ENCODE data around the gene HAUS8.
A peak's percentile ranks its signal among the peaks of the same experiment; 100 is the strongest.
"Not testable (repeated sequence)": the region's sequence is repeated elsewhere in the genome, so short reads cannot be mapped to it uniquely, and the experiment has no call there.

HAUS8 gene, protein sequence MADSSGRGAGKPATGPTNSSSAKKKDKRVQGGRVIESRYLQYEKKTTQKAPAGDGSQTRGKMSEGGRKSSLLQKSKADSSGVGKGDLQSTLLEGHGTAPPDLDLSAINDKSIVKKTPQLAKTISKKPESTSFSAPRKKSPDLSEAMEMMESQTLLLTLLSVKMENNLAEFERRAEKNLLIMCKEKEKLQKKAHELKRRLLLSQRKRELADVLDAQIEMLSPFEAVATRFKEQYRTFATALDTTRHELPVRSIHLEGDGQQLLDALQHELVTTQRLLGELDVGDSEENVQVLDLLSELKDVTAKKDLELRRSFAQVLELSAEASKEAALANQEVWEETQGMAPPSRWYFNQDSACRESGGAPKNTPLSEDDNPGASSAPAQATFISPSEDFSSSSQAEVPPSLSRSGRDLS

DNA sequence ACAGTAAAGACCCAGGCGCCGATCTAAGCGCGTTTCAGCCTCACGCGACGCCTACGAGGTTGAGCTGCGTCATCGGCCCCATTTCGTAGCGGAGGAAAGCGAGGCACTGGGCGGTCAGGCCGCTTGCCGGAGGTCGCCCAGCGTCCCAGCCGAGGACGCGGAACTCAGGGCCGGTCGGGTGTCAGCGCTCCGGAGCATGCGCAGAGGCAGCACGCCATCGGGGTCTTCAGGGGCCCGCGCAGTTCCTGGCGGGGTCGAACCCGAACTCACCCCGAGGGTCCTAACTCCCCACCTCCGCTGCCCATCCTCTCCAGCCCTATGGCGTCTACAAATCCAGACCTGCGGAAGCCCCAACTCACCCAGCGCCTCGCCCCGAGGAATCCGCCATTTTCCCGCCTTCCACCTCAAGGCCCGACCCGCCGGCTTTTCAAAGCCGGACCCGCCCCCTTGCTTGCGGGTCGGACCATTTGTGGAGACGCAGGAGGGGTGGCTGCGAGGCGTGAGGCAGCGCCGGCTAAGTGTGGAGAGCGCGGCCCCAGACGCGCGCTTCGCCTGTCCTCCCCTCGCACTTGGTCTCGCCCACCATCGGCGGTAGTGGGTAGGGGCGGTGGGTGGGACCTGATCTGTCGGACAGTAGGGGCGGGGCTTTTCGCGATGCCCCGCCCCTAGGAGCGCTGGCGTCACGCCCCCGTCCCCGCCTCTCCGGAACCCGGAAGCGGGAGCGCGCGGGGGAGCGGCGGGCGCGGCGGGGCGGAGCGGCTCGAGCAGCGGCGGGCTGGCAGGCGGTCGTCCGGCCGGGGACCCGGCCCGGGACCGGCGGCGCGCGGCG lies at the start of gene HAUS8, which contains the start of gene MYO9B:
Gene HAUS8 (minus strand): TSS at position 418 of the 829 bp plus-strand sequence. CDS start 30 bp downstream, at position 388.
Gene MYO9B (plus strand): TSS at position 743 of the 829 bp plus-strand sequence. CDS start 25,941 bp downstream, outside the sequence.
- DNase-seq, result peak; percentile 90

DNA sequence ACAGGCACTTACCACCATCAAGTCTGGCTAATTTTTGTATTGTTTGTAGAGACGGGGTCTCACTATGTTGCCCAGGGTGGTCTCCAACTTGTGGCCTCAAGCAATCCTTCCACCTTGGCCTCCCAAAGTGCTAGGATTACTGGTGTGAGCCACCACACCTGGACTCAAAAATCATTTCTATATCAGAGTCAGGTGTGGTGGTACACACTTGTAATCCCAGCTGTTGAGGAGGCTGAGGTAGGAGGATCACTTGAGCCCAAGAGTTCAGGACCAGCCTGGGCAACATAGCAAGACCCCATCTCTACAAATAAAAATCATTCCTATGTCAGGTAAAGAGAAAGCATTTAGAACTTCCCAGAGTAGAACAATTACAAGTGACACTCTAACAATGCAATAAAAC lies 48.8 kb upstream of the HAUS8 start:
- no peak for DNase-seq

DNA sequence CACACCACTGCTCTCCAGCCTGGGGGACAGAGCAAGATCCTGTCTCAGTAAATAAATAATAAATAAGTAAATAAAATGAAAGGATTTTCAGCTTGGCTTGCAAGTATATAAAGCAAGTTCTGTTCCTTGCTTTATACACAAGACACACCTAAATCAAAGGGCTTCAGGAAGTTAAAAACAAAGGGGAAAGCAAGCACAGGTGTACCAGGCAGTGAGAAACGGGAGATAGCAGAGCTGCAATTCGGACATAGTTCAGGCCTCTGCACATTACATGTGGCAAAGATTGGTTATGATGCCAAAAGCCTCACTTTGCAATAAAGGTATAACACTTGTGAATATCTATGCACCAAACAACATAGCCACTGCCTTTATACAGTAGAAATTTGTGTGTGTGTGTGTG lies 47.8 kb upstream of the HAUS8 start:
- DNase-seq, result no peak

DNA sequence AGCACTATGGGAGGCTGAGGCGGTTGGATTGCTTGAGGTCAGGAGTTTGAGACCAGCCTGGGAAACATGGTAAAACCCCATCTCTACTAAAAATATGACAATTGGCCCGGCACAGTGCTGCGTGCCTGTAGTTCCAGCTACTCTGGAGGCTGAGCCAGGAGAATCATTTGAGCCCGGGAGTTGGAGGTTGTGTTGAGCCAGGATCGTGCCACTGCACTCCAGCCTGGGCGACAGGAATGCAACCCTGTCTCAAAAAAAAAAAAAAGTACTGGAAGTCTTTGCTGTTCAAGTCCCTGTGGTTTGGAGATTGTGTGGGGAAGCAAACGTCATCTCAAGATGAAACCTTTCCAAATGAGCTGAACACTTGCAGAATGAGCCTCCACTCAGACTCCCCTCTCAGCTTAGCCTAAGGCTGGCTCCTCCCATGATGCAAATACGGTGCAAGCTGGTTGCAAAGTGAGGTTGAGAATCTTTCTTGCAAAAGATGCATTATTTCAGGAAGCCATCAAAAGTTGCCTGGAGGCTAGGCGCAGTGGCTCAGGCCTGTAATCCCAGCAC lies 46.6 kb upstream of the HAUS8 start:
- no peak for DNase-seq

DNA sequence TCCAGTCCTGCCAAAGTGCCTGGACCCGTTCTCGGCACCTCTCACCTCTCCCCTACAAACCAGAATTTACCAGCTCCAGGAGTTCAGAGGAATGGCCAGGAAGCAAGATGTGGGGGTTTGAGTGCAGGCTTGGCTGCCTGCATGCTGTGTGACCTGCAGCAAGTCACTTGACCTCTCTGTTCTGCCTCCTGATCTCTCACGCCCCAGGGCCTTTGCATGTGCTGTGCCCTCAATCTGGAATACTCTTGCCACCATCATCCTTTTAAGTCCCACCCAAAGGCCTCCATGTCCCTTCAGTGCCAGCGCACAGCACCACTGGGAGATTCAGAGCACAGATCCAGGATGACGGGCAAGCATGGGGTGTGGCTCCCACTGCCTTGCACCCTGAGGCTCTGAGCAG lies 43.7 kb upstream of the HAUS8 start:
- no peak for DNase-seq

DNA sequence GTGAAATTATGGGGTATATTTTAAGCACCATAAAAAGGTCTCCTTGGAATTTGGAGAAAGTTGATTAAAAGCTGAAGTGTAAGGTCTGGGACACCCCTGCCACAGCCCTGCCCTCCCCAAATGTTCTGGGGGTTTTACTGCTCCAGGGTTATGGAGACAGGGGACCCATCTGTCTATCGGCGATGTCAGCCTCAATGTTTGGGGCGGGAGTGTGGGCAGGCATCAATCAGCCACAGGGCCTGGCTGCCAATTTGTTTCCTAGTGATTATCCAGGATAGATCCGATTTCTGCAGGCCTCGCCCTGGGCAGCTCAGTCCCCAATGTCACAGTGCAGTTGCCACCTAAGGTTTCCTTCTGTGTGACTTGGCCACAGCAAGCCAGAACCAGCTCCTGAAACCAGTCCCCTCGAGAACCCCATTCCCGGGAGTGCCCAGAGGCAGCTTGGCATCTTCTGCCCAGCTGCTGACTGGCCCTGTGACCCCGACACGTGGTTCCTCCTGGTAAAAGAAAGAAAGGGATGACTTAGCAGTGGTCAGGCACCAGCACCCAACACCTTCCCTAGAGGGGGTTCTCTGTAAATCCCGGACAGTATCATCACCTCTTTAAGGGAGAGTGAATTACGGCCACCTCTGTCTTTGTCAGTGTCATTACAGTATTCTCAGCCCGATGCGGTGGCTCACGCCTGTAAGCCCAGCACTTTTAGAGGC lies 41.9 kb upstream of the HAUS8 start:
- no peak for DNase-seq

DNA sequence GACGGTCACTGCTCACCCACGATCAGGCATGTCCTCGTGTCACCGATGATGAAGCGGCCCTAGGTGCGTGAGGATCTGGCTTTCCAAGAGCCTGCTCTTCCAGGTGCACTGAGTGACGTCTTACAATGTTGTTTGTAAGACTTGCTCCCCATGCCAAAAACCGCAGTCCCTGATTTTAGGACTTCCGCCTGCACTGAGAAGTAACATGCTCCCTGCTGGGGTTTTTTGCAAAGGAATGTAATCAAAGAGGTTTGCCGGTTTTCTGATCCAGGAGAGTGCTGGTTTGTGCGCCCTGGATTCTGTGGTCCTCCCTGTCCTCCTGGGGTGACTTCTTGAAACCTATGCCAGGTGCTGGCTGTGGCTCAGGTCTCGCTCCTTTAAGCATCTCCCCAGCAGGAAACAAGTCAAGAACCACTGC lies 39.2 kb upstream of the HAUS8 start:
- DNase-seq, result no peak

DNA sequence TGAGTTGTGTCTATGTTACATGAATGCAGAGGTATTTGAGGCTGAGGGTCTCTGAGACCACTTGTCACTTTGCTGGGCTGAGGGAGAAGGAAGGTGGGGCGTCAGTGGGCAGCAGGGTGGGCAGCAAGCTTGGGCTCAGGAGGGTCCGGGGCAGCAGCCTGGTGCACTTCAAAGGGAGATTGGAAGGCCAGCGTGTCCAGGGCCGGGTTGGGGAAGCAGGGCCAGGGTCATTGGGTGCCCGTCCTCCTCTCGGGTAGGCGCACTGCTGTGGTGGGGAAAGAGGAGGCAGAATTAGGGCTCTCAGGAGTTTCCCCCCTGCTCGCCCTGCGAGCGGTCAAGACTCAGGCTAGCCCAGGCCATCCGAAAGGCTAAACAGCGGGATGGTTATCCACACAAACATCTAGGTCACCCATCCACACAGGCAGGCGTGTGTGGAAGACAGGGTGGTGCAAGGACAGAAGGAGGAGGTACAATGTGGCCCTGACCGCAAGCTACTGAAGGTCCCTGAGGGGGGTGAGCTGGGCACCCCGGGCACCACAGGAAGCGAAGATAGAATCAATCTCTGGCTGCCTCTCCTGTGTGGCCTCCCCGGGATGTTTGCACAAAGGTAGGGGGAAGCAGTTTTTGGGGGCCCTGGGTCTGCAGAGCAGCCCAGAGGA lies 38.0 kb upstream of the HAUS8 start:
- DNase-seq, result no peak

DNA sequence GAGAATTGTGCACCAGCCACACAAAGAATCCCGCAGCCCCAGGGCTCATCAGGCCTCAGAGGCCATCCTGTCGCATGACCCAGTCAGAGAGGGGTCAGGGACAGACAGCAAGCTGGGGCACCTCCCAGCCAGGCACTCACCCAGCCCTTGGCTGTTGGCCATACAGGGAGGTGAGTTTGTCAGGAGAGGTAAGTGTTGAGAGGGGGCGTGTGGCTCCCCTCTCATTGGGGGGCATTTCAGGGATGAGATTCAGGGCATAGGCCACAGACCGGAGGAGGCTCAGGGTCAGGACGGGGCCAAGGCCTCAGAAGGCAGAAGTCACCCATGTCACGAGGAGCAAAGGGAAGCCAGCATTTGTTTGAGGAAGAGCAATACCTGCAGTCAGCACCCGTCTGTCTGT lies 37.4 kb upstream of the HAUS8 start:
- DNase-seq, result no peak

DNA sequence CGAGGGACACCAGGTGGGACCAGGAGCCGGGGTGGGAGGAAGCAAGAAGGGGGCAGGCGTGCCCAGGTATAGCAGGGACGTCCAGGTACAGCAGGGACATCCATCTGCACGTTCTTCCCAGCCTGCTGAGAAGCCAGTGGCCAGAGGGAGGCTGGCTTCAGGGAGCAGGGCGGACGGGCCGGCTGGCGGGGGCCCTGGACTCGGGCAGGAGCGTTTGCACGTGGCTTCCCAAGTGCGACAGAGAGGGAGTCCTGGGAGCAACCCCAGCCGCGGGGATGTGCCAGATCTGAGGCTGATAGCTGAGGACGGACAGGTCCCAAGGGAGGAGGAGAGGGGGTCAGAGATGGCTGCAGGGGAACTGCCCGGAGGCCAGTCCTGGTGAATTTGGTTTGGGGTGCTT lies 37.0 kb upstream of the HAUS8 start:
- no peak for DNase-seq

DNA sequence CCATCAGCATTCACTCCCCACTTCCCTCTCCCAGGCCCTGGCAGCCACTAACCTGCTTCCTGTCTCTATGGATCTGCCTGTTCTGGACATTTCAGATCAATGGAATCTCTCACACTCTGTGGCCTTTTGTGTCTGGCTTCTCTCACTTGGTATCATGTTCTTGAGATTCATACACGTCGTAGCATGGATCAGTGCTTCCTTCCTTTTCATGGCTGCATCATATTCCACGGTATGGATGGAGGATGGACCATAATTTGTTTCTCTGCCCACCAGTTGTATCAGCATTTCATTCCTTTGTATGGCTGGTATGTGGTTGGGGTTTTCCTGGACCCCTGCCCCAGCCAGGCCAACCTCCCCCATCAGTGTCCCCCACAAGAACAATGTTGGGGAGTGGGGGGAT lies 36.5 kb upstream of the HAUS8 start:
- DNase-seq, result no peak

DNA sequence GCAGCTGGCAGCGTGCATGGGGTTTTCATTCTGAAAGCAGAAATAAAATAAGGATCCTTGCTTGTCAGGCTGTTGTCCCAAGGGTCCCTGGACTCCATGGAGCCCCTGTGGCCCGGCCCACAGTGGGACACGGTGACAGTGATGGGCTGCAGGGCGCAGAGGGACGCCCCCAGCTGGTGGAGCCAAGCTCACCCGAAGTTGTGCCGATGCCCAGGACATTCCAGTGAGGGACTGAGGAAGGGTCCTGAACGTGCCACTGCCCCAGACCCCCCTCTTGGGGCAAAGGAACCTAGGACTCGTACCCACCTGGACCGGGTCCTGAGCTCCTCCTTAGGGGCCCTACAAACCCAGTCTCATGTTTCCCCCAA lies 35.3 kb upstream of the HAUS8 start:
- DNase-seq, result no peak

DNA sequence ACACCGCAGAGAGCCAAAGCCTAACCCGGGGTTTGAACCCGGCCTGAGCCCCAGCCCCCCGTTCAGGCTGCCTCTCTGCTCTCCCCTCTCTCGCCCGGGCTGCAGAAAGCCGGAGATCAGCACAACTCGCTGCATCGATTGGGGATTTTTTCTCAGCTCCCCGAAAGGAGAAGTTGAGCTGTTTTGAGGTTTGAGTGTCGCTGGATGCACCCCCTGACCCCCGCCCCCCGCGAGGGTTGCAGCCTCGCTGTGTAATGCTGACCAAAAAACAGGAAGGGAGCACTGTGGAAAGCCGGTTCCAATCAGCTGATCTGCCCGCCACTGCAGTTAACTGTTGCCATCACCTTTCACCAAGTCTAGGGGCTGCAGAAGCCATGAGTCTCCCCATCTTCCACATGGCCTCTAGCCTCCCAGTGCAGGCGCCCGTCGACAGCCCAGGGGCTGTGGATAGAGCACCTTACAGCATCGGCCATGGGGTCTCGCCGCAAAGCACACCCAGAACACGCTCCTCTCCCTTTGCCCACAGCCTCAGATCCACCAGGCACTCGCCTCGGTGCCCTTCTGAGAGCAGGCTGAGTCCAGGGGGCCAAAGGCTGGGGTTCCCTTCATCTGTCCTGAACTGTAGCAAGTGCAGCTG lies 34.8 kb upstream of the HAUS8 start:
- DNase-seq, result no peak

DNA sequence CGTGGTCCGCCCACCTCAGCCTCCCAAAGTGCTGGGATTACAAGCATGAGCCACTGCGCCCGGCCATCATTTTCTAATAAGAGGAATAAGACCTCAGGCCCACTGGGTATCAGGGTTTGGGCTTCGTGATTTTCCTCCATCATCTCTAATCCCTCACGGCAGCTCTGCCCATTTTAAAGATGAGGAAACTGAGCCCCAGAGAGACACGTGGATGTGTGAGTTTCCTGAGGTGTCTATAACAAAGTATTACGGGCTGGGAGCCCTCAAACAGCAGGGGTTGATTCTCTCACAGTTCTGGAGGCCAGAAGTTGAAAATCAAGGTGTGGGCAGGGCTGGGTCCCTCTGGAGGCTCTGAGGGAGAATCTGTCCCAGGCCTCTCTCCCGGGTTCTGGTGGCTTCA lies 34.0 kb upstream of the HAUS8 start:
- no peak for DNase-seq

DNA sequence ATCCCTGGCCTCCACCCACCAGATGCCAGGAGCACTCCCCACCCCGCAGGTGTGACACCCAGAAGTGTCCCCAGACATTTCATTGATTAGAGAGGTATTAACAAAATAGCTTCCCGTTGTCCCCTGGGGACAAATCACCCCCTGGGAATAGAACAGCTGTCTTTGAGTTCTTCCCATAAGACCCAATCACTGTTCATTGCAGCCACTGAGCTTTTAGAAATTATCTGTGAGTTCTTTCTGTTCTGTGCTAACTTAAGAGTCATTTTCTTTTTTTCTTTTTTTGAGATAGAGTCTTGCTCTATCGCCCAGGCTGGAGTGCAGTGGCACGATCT lies 33.2 kb upstream of the HAUS8 start:
- DNase-seq, result no peak

DNA sequence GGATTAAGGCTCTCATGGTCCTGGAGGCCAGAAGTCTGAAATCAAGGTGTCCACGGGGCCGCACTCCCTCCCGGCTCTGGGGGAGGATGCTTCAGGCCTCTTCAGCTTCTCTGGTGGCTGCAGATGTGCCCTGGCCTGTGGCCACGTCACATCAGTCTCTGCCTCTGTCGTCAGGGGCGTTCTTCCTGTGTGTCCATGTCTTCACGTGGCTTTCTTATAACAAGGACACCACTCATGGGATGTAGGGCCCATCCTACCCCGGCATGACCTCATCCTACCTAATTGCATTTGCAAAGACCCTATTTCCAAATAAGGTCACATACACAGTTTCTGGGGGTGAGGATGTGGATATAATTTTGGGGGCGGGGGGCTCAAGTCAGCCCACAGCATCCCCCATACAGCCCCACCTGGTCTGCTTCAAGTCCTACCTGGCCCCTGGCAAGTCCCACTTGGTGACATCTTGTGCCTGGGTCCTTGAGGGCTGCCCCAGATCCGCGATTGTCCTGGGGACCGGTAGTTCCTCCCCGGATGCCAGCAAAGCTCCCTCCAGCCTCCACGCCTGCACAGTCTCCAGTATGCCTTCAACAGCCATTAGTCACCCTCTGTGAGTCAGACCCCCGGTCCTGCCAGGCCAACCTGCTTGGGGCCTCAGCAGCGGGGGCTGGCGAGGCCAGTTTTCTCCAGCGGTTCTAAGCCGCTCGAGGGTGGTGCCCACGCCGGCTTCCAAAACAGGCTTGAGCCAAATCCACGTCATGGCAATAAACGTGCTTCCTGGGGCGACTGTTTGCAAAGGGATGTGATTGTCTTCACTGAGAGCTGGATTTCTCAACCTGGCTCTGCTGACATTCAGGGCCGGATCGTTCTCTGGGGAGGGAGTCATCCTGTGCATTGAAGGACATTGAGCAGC lies 32.5 kb upstream of the HAUS8 start:
- DNase-seq, result no peak

DNA sequence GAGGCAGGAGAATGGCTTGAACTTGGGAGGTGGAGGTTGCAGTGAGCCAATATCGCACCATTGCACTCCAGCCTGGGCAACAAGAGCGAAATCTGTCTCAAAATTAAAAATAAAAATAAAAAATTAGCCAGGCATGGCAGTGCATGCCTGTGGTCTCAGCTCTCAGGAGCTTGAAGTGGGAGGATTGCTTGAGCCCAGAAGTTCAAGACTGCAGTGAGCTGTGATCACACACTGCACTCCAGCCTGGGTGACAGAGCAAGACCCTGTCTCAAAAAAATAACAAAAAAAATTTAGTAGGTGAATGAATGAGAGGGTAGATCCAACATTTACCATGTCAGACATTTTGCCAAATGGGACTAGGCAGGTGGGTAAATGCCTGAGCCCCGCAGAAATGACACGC lies 31.7 kb upstream of the HAUS8 start:
- DNase-seq, result not testable (repeated sequence)

DNA sequence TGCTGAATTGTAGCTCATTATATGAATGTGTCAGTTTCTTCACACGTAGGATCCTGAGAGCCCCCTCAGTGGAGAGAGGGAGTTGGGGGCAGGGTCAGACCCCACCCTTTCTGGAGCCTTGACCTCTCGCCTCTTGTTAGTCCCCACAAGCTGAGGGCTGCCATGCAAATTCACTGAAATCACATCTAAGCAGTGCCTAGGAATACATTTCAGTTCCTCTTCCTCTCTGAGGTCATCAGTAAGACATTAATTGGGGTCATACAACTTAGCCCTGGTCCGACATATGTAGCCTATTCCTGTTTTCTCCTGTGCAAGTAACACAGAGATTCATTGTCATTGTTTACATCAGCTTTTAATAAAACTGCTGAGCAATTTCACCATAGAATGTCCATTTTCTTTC lies 30.3 kb upstream of the HAUS8 start:
- no peak for DNase-seq

DNA sequence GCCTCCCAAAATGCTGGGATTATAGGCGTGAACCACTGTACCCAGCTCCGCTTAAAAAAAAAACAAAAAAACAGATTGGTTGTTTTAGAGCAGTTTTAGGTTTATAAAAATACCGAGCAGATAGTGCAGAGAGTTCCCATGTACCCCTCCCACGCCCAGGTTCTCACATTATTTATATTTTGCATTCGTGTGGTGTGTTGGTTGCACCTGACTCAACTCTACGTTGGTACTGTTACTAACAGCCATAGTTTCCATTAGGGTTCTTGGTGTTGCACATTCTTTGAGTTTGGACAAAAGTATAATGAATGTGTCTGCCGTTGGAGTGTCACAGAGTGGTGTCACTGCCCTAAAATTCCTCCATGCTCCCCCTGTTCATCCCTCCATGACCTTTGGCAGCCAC lies 29.4 kb upstream of the HAUS8 start:
- no peak for DNase-seq

DNA sequence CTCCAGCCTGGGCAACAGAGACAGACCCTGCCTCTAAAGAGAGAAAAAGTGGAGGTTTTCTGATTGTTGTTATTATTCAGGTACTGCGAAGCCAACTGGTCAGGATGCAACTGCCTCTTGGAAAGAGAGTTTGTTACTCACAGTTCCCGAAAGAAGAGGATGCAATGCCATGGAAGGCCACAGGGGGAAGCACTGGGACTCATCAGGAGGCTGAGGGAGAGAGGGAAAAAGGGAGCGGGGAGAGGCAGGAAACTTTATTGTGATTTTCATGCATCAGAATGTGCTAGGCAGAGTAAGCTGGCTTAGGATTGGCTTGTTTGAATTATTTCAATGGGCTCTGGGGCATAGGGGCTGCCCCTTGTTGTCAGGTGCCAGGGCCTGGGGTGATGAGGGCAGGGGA lies 27.9 kb upstream of the HAUS8 start:
- peak; percentile 11 for DNase-seq

Data from NCI-H1694 (cell line).